ENCODE measurements around the gene TMEM151B. TPM values are rescaled to one million over a fixed set of nuclear protein-coding genes. Genes with fewer than 3 reads are reported as not detected.

Gene TMEM151B
- polyA plus RNA-seq, 1 donor from 2014 or later, result 66.0 TPM

DNA sequence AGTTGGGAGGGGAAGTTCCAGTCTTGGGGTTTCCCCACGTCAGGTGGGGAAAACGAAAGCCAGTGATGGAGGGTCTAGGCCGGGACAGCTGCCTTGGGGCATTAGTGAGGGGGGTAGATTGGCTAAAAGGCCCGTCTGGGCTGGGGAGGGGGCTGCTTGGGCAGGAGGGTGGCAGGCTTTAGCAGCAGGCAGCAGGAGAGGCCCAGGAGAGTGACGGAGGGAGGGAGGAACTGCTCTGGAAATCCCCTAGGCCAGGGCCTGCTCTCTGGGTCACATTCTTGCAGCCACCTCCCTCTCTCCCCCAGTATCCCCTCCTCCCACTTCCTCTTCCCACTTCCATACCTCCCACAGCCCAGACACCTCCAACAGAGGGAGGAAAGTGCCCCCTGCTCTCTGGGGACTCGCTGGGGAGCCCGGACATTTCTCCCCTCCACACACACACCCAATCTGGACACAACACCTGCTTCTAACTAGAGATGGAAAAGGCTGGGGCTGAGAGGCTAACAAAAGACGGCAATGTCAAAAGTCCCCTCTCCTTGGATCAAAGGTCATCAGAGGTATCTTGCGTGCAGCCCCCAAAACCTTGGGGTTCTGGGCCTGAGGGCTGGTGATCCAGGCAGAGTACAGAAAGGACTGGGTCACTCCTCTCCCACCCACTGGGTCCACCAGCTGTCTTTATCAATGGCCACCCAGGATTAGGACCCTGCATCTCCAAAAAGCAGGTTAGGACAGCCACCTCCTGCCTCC is 6.7 kb upstream of the TMEM151B start:
- Histone ChIP-seq H3K4me3 (ENCODE audit: low read length) (peak overlapping the region; percentile 96), H2AFZ (ENCODE audit: low read depth, low read length) (no peak overlapping the region), H3K9me2 (ENCODE audit: insufficient read depth, low read length) (no peaks in the 10 kb centered on the region), H3K79me2 (replicated peaks; ENCODE audit: insufficient read depth, low read length) (peaks cover 14% of the 10 kb centered on the region), H3F3A (ENCODE audit: insufficient read depth, low read length, poor library complexity, severe bottlenecking) (no peaks in the 10 kb centered on the region), H3K9me3 (ENCODE audit: low read length) (no peaks in the 10 kb centered on the region), H4K20me1 (ENCODE audit: insufficient read depth) (peaks cover 4% of the 10 kb centered on the region), H3K27ac (ENCODE audit: low read length) (no peak overlapping the region), H3K27me3 (ENCODE audit: insufficient read depth, low read depth, low read length) (no peaks in the 10 kb centered on the region), H3K4me2 (ENCODE audit: low read length) (peak overlapping the region; percentile 95), H3K9ac (ENCODE audit: low read length) (peak overlapping the region; percentile 79), H3K36me3 (ENCODE audit: insufficient read depth, low read length) (no peaks in the 10 kb centered on the region)
- no peak for TF ChIP-seq SMC3 (conservative IDR thresholded peaks at IDR 0.05; ENCODE audit: poor library complexity)
- TF ChIP-seq EP300 (conservative IDR thresholded peaks at IDR 0.05; ENCODE audit: poor library complexity, severe bottlenecking), result no peak
- no peak for TF ChIP-seq EZH2 (IDR thresholded peaks at IDR 0.05; ENCODE audit: borderline replicate concordance, insufficient read depth, low read length, poor library complexity, severe bottlenecking)
- TF ChIP-seq, protein P1, sequence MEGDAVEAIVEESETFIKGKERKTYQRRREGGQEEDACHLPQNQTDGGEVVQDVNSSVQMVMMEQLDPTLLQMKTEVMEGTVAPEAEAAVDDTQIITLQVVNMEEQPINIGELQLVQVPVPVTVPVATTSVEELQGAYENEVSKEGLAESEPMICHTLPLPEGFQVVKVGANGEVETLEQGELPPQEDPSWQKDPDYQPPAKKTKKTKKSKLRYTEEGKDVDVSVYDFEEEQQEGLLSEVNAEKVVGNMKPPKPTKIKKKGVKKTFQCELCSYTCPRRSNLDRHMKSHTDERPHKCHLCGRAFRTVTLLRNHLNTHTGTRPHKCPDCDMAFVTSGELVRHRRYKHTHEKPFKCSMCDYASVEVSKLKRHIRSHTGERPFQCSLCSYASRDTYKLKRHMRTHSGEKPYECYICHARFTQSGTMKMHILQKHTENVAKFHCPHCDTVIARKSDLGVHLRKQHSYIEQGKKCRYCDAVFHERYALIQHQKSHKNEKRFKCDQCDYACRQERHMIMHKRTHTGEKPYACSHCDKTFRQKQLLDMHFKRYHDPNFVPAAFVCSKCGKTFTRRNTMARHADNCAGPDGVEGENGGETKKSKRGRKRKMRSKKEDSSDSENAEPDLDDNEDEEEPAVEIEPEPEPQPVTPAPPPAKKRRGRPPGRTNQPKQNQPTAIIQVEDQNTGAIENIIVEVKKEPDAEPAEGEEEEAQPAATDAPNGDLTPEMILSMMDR (IDR thresholded peaks at IDR 0.05; ENCODE audit: poor library complexity, severe bottlenecking), result no peak
- no peak for TF ChIP-seq MXI1 (conservative IDR thresholded peaks at IDR 0.05; ENCODE audit: poor library complexity, severe bottlenecking)
- no peak for TF ChIP-seq POLR2AphosphoS5 (IDR thresholded peaks at IDR 0.05)
- TF ChIP-seq, protein P2, sequence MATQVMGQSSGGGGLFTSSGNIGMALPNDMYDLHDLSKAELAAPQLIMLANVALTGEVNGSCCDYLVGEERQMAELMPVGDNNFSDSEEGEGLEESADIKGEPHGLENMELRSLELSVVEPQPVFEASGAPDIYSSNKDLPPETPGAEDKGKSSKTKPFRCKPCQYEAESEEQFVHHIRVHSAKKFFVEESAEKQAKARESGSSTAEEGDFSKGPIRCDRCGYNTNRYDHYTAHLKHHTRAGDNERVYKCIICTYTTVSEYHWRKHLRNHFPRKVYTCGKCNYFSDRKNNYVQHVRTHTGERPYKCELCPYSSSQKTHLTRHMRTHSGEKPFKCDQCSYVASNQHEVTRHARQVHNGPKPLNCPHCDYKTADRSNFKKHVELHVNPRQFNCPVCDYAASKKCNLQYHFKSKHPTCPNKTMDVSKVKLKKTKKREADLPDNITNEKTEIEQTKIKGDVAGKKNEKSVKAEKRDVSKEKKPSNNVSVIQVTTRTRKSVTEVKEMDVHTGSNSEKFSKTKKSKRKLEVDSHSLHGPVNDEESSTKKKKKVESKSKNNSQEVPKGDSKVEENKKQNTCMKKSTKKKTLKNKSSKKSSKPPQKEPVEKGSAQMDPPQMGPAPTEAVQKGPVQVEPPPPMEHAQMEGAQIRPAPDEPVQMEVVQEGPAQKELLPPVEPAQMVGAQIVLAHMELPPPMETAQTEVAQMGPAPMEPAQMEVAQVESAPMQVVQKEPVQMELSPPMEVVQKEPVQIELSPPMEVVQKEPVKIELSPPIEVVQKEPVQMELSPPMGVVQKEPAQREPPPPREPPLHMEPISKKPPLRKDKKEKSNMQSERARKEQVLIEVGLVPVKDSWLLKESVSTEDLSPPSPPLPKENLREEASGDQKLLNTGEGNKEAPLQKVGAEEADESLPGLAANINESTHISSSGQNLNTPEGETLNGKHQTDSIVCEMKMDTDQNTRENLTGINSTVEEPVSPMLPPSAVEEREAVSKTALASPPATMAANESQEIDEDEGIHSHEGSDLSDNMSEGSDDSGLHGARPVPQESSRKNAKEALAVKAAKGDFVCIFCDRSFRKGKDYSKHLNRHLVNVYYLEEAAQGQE (IDR thresholded peaks at IDR 0.05; ENCODE audit: borderline replicate concordance), result no peak
- TF ChIP-seq RAD21 (conservative IDR thresholded peaks at IDR 0.05), result no peak
- TF ChIP-seq TAF1 (IDR thresholded peaks at IDR 0.05; ENCODE audit: low read depth), result no peak

DNA sequence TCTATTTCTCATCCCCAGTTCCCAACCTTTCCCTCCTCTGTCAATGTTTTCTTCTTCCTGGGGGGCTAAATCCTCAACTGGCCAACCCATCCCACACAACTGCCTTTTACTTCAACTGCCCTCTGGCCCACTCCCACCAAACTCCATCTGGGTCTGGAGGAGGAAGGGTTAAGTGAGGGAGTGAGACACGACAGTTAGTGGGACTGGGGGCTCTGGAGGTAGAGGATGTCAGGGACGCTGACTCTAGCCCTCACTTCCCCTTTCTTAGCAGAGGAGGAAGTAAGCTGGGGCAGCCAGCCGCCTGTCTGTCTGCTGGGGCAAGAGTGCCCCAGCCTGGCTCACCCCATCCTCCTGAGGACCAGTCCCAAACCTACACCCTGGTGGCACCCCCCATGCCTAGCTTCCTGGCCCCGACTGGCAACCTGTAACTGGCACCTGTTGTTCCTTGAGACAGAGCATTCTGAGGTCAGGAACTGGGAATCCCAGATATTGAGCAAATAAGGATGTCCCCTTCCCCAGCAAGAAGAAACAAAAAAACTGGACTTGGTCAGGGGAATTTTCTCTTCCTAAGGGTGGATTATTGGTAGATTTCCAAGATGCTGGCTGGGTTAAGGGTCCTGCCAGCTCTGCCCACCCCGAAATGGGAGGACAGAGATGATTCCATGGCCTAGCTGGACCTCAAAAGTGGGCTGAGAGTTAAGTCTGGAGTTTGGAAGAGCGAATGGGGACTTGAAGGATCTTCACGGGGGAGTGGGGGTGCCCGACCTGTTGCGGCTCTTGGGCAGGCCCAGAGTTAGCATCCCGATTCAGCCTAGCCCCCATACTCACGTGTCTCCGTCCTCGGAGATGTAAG is 5.9 kb upstream of the TMEM151B start:
- H3K9ac ChIP-seq (ENCODE audit: low read length), result peak overlapping the region; percentile 79
- H3K27me3 ChIP-seq (ENCODE audit: insufficient read depth, low read depth, low read length), result no peaks in the 10 kb centered on the region
- no peaks in the 10 kb centered on the region for H3K9me2 ChIP-seq (ENCODE audit: insufficient read depth, low read length)
- no peaks in the 10 kb centered on the region for H3F3A ChIP-seq (ENCODE audit: insufficient read depth, low read length, poor library complexity, severe bottlenecking)
- peak overlapping the region; percentile 95 for H3K4me2 ChIP-seq (ENCODE audit: low read length)
- TF ChIP-seq RAD21 (conservative IDR thresholded peaks at IDR 0.05) (no peak), EZH2 (IDR thresholded peaks at IDR 0.05; ENCODE audit: borderline replicate concordance, insufficient read depth, low read length, poor library complexity, severe bottlenecking) (no peak), TAF1 (IDR thresholded peaks at IDR 0.05; ENCODE audit: low read depth) (no peak), EP300 (conservative IDR thresholded peaks at IDR 0.05; ENCODE audit: poor library complexity, severe bottlenecking) (no peak), SMC3 (conservative IDR thresholded peaks at IDR 0.05; ENCODE audit: poor library complexity) (no peak), MXI1 (conservative IDR thresholded peaks at IDR 0.05; ENCODE audit: poor library complexity, severe bottlenecking) (no peak), POLR2AphosphoS5 (IDR thresholded peaks at IDR 0.05) (no peak)
- TF ChIP-seq, protein P1 (IDR thresholded peaks at IDR 0.05; ENCODE audit: poor library complexity, severe bottlenecking), result no peak
- TF ChIP-seq, protein P2 (IDR thresholded peaks at IDR 0.05; ENCODE audit: borderline replicate concordance), result no peak
- peaks cover 4% of the 10 kb centered on the region for H4K20me1 ChIP-seq (ENCODE audit: insufficient read depth)
- H3K4me3 ChIP-seq (ENCODE audit: low read length), result peak overlapping the region; percentile 96
- H2AFZ ChIP-seq (ENCODE audit: low read depth, low read length), result peak overlapping the region; percentile 48
- peaks cover 14% of the 10 kb centered on the region for H3K79me2 ChIP-seq (replicated peaks; ENCODE audit: insufficient read depth, low read length)
- no peaks in the 10 kb centered on the region for H3K36me3 ChIP-seq (ENCODE audit: insufficient read depth, low read length)
- no peaks in the 10 kb centered on the region for H3K9me3 ChIP-seq (ENCODE audit: low read length)
- peak overlapping the region; percentile 69 for H3K27ac ChIP-seq (ENCODE audit: low read length)
